HG02678 (cell line): ENCODE measurements around the gene MAP3K10.

Experiments used
- ATAC-seq: cut with Tn5 transposase; IDR thresholded peaks from one replicate; pipeline ENCODE4 v1.9.1; 2021; ENCODE audit warnings: mild to moderate bottlenecking, moderate library complexity; ENCODE audit not compliant: unreplicated experiment

MAP3K10 gene

GRCh38 chr19:40247735-40248262 is 56.6 kb downstream of the MAP3K10 start:
- no peak for ATAC-seq

GRCh38 chr19:40249201-40249600 is 58.0 kb downstream of the MAP3K10 start:
- ATAC-seq = no peak

GRCh38 chr19:40249781-40250180 is 58.6 kb downstream of the MAP3K10 start:
- ATAC-seq = no peak

GRCh38 chr19:40251244-40251643 is 60.0 kb downstream of the MAP3K10 start:
- no peak for ATAC-seq

- ATAC-seq = no peak
These were observed 60.8 kb downstream of the MAP3K10 start for GRCh38 chr19:40251991-40252390.

GRCh38 chr19:40252395-40252794 is 61.2 kb downstream of the MAP3K10 start:
- ATAC-seq = no peak

- no peak for ATAC-seq
These were observed 62.4 kb downstream of the MAP3K10 start for GRCh38 chr19:40253611-40254092.

GRCh38 chr19:40254714-40255418 is 63.6 kb downstream of the MAP3K10 start:
- no peak for ATAC-seq

GRCh38 chr19:40255619-40256166 is 64.5 kb downstream of the MAP3K10 start:
- ATAC-seq = no peak

- ATAC-seq = no peak
These were observed 65.3 kb downstream of the MAP3K10 start for GRCh38 chr19:40256512-40256911.

- ATAC-seq = no peak
These were observed 65.9 kb downstream of the MAP3K10 start for GRCh38 chr19:40257096-40257517.

GRCh38 chr19:40261631-40262030 is 70.4 kb downstream of the MAP3K10 start:
- no peak for ATAC-seq

GRCh38 chr19:40262422-40262821 is 71.2 kb downstream of the MAP3K10 start:
- ATAC-seq = no peak

GRCh38 chr19:40263440-40264313 is 72.5 kb downstream of the MAP3K10 start:
- ATAC-seq = no peak

GRCh38 chr19:40264314-40265054 is 73.3 kb downstream of the MAP3K10 start:
- no peak for ATAC-seq
